ENCODE measurements around the gene OSBPL10. TPM values are rescaled to one million over a fixed set of nuclear protein-coding genes. Genes with fewer than 3 reads are reported as not detected.
"Not testable (repeated sequence)": the region's sequence is repeated elsewhere in the genome, so short reads cannot be mapped to it uniquely, and the experiment has no call there.

OSBPL10 gene
- total RNA-seq, 2 donors from 2014 or later = 28.1 to 29.7 TPM

DNA sequence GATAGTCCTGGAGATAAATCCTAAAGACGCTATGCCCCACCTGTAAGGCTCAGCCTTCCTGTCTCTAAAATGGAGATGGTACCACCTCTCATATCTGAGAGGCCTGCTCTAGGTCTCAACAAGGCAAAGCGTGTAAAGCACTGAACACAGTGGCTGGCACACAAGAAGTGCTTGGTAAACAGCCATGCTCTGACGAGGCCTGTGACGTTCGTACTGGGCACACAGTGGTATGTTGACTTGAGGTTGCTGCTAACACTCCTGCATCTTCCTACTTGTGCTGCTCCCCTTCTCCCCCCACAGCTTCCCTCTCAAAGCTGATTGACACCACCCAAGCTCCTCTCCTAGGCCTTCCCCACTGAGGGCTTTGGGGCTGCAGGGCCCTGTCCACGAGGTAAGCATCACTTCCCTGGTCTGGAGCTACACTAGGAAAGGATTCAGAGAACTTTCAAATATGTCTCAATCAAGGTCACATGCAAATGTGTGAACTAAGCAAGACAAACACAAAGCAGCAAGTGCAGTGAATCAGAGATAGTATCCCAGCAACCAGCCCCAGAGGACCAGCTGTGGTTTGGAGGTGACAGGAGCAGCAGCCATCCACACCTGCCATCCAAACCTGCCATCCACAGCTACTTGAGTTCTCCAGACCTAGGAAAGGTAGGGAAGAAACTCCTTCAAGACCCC is 270.8 kb downstream of the OSBPL10 start:
- DNase-seq (ENCODE audit: low spot score) = no peak
- intact Hi-C loops (cut with DNase I) = no loop called here

DNA sequence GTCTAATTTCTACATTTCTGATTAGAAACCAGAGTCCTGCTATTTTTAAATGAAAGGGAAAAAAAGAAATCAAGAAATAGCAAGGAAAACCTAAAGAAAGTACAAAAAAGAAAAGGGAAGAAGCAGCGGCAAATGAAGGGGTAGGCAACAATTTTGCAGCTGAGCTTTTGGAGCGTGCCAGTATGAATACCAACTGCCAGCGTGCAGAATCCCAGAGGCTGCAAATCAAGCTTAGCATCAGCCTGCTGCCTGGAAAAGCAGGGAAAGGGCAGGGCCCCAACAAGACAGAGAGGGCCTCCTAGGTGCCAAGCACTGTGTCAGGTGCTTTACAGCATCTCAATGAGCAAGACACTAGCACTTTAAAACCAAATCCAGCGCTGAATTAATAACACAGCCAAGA is 271.5 kb downstream of the OSBPL10 start:
- DNase-seq (ENCODE audit: low spot score) = no peak
- intact Hi-C loops (cut with DNase I) = no loop called here

DNA sequence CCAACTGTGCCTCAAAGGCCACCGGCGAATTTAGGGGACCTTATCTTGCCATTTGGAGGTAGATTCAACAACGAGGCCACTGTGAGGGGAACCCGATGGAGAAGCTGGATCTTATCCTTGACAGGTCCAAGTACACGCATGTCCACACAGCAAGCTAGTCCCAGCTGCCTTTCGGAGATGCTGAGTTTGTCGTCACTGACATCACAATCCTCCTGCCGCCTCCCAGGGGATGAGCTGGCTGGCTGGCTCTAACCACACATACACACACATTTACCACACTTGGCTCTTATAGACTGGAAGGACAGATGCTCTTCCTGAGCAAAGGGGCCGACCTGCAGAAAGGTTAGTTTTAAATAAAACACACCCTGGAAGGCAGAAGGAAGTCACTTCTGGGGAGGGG is 272.1 kb downstream of the OSBPL10 start:
- no peak for DNase-seq (ENCODE audit: low spot score)
- intact Hi-C loops (cut with DNase I) = no loop called here

DNA sequence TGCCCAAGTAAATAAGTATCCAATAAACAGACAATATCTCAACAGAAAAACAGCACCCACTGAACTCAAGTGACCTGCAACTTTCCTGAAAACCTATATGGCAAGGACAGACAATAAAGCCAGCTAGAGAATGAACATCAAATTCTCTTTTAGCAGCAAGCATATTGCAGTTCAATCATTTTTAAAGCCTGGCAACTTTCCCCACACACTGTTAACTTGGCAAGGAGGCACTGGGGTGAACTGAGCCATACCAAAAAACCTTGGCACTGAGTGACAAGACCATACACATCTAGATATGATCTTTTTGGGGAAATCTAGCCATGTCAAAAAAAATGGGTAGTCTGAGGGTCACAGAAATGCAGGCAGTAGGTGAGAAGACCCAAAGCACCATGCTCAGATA is 273.8 kb downstream of the OSBPL10 start:
- intact Hi-C loops (cut with DNase I) = no loop called here
- DNase-seq (ENCODE audit: low spot score) = no peak

DNA sequence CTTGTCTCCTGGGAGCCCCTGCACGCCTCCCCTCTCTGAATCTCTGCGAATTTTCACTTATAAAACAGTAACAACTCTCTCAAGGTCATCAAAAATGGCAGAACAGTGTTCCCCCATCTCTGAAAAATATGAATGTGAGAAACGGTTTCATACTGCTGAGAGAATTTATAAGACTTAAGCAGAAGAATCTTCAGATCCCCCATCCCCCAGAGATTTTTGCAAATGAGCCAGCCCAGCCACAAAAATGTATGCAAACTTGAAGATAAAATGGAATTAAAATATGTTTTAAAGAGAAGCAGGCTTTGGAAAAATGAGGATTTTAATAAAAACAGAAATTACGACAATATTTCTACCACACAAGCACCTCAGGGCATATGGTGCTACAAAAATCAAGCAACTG is 275.3 kb downstream of the OSBPL10 start:
- DNase-seq (ENCODE audit: low spot score) = no peak
- intact Hi-C loops (cut with DNase I) = no loop called here

DNA sequence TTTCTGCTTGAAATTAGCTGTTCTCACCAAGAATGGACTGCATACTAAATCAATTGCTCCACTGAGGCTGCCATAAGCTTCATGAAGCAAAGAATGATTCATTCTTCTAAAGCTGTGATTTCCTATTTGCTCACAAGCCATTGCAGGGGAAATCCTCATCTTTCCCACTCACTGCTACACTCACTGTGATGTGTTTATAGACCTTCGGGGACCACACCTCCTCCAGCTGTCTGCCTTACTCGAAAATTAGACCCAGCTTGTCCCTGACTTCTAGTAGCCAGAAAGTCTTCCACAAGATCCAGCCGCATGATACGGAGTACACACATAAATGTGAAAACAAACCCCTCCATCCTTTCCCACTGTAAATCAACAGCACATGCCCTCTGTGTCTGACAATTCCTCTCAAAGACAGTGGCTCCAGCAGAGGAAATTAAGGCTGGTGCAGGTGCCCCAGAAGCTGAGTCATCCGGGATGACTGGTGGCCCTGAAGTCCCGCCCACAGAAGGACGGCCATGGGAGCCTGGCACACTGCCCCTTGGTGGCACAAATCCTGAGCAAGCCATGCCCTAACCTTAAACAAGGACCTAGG is 276.4 kb downstream of the OSBPL10 start:
- intact Hi-C loops (cut with DNase I) = no loop called here
- no peak for DNase-seq (ENCODE audit: low spot score)

DNA sequence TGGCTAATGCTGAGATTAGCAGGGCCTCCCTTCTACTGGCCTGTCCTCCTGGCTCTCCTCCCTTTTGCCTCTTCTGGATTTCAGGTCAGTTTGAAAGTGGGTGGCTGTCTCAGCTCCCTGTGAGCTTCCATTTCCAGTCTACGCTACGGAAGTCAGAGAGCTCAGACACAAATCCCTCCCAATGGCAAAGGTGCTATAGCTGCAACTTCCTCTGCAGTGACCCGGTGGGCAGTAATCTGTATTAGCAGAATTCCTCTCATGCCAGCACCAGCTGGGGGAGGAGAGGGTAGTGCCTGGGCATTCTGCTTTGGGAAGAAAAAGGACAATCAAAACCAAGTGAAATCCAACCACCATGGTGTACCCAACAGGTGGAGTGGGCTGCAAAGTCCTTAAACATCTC is 276.9 kb downstream of the OSBPL10 start:
- intact Hi-C loops (cut with DNase I) = no loop called here
- no peak for DNase-seq (ENCODE audit: low spot score)

DNA sequence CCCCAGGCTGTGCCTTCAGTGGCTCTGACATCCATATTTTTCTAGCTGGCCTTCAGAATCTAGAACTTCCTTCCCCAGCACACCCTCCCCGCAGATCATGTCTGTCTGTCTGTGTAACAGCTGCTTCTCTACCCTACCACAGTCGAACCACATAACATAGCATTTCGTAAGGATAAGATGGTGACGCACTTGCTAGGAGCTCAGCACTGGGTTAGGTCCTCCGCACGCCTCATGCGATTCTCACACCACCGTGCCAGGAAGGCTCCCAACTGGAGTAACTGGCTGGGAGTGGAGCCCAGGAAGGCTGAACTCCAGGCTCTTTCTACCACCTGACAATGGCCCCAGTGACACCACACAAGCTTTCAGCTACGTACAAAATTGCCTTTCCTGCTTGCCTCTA is 279.8 kb downstream of the OSBPL10 start:
- DNase-seq (ENCODE audit: low spot score) = no peak
- intact Hi-C loops (cut with DNase I) = no loop called here

DNA sequence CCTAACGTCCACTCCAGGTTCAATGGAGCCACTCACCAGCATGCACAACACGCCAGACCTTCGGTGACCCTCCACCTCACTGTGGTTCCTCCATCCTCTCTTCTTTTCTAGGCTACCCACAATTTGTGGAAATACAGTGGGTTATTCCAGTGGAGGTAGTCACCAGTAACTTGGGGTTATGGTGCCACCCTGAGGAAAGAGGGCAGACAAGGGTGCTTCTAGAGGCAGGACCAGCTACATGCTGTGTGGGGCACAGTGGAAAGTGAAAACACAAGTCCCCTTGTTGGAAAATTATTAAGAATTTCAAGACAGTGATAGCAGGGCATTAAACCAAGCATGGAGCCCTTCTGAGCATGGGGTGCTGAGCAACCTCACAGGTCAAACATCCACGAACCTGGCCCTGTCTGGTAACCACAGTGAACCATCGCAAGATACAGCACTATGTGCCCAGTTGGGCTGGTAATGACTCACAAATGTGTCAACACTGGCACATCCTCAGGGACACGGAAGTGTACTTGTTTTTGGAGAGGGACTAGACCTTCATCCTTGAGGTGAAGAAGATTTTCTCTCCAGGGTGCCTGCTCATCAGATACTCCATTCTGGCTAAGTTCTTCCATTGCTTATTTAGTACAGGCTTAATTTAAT is 281.6 kb downstream of the OSBPL10 start:
- intact Hi-C loops (cut with DNase I) = no loop called here

DNA sequence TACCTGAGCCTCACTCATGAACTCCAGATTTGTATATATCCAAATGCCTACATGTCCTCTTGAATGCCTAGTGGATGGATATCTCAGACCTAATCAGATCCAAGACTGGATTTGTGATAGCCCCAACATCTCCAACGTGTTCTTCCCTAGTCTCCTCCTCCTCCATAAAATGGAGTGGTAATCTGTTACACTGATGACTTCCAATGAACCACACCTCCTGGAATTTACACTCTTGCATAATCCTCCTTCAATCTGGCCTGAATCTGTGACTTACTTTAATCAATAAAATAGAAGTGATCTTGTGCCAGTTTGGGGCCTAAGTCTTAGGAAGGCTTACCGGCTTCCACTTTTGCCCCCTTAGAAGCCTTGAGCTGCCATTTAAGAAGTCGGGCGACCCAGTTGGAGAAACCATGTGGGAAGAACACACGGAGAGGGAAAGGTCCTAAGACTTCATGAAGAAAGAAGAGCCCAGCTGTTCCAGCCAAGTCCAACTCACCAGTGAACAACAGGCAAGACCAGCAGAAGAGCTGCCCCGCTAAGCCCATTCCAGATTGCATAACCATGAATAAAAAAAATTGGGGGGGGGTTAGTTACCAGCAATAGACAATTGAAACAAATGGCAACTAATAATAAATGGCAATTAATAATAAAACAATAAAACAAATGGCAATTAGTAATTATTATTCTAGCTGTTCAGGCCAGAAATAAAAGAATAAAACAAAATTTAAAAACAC is 284.1 kb downstream of the OSBPL10 start:
- intact Hi-C loops (cut with DNase I) = no loop called here
- no peak for DNase-seq (ENCODE audit: low spot score)

More for the DNA sequence above, 281.6 kb downstream of the OSBPL10 start:
- DNase-seq (ENCODE audit: low spot score) = no peak

DNA sequence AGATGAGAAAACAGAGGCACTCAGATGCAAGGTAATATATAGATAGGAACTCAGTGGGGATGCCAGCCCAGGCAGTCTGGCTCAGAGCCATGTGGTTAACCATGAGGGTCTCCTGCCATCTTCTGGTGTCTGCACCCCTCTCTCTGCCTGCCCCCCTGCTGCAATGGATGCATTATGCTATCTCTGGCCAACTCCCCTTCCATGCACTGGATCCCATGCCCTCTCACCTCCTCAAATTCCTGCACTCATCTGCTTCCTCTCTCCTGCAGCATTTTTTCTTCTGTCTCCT is 285.1 kb downstream of the OSBPL10 start:
- intact Hi-C loops (cut with DNase I) = no loop called here
- no peak for DNase-seq (ENCODE audit: low spot score)

DNA sequence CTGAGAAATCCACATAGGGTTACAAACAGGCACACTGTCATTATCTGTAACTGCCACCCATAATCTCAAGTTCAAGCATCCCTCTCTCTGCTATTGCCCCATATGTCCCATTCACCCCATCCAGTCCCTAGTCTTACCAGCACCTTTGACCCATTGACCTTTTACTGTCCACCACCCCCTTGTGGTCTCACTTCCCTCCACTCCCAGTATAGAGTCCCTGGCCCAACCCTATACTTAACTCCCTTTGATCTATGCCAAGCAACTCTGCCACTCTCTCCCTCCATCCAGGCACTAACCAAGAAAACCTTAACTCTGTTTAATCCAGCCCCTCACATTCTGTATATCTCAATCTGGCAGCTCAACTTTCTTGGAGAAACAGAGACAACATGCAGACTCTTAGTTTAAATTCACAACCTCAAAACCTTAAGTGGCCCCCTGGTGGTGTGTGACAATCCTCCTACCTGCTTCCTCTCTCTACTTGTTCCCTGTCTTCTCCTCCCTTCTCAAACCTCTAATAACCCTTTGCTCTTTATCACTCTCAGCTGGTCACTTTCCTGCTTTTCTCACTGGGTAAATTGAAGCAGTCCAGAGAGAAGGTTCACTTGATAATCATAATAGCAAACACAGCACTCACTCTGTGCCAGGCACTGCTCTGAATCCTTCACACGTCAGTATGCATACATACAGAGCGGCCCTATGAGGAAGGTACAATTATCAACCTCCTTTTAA is 285.6 kb downstream of the OSBPL10 start:
- intact Hi-C loops (cut with DNase I) = no loop called here
- no peak for DNase-seq (ENCODE audit: low spot score)

DNA sequence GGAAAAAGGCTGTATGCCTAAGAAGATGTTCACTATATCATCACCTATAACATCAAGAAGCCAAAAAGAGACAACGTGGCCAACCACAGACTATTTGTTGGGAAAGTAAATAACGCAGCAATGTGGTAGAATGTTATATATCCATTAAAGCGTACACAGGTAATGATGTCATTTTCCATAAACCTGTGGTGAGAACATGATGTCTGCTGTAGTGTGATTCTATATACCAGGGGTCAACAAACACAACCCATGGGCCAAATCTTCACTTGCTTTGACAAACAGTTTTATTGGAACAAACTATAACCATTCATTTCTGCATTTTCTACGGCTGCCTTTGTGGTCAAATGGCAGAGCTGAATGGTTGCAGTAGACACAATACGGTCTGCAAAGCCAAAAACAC is 287.7 kb downstream of the OSBPL10 start:
- DNase-seq (ENCODE audit: low spot score) = no peak
- intact Hi-C loops (cut with DNase I) = no loop called here

DNA sequence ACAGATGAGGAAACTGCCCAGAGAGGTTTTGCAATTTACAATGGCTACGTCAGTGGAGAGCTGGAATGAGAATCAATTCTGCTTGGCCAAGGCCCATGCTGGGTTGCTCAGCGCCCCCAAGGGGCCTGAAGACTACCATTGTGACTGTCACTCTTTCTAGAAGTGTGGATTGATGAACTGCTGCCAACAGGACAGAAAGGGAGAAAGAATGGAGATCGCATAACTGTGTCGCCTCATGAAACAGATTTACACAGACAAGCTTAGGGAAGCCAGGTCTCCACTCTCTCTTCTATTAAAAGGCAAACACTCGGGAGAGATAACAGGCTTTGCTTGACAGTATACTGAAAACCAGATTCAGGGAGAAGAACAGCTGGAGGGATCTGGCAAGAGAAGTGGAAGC is 288.3 kb downstream of the OSBPL10 start:
- intact Hi-C loops (cut with DNase I) = no loop called here
- no peak for DNase-seq (ENCODE audit: low spot score)

DNA sequence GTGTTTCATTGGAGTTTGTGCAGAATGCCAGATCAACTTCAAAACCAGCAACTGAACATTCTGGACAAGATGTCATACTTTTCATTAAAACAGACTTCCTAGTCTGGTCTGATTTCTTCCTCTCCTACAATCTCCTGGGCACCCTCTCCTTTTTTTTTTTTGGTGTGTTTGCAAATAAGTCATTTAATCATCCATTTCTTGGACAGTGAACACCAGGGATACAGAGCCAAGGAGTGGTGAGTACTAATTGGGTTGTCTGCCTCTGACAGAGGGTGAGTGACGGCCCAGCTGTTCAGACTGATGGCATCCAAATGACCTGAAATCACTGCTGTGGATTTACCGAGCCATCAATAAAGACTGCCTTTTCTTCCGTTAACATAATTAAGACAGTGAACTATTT is 290.3 kb downstream of the OSBPL10 start:
- no peak for DNase-seq (ENCODE audit: low spot score)
- intact Hi-C loops (cut with DNase I) = no loop called here

DNA sequence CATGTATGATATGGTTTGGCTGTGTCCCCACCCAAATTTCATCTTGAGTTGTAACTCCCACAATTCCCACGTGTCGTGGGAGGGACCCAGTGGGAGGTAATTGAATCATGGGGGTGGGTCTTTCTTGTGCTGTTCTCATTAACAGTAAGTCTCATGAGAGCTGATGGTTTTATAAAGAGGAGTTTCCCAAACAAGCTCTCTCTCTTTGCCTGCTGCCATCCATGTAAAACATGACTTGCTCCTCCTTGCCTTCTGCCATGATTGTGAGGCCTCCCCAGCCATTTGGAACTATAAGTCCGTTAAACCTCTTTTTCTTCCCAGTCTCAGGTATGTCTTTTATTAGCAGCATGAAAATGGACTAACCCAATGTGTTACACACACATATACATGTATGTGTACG is 291.5 kb downstream of the OSBPL10 start:
- DNase-seq (ENCODE audit: low spot score); intact Hi-C loops (cut with DNase I): not testable (repeated sequence)

DNA sequence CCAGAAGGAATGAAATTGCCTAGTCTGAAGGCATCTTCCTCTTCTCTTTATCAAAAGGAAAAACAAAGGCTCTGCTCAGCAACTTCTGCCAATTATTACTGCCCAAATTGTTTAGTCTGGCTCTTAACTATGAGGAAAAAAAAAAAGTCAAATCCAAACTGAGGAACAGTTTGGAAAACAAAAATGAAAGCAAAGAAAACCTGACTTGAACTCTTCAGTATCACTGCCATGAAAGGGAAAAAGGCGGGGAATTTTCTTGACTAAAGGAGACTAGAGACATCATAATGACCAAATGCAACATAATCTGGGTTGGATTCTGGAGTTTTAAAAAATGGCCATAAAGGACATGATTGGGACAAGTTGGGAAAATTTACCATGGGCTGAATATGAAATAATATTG is 292.1 kb downstream of the OSBPL10 start:
- intact Hi-C loops (cut with DNase I) = no loop called here
- DNase-seq (ENCODE audit: low spot score) = no peak

DNA sequence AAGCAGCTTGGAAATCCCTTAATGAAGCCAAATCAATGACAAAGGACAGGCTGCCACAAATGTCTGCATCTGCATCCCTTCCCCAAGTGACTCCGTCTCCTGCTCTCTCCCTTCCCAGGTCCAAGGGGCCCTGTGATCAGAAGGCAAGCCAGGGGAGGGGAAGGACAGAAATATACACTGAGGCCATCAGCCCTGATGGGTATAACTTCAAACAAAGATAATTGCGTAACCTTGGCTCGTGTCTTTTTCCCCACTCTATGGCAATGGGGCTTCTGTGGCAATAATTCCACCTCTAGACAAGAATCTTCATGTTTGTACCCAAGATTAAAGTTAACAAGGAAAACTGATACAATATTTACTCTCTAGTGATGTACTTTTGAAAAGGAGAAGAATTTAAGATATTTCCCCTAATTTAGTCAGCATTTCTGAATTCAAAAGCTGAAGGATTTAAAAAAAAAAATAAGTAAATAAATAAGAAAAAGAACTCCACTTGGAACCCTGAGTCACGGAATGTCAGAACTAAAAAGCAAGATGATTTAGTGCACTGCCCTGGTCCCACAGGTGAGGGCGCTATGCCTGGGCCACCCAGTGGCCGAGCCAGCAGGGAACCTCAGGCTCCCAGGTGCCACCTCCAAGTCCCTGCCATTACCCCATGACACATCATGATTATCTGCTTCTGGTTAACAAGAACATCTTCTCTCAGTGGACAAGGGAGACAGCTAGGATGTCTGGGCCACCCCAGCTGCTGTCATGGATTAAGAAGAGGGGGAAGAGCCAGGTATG is 293.9 kb downstream of the OSBPL10 start:
- DNase-seq (ENCODE audit: low spot score) = no peak
- intact Hi-C loops (cut with DNase I) = no loop called here
